HUDEP-2 (cell line): ENCODE data around the gene BTBD7.

Experiments used
- DNase-seq, 76 experiments: peaks; one replicate each; lab custom pipeline; 2025; ENCODE audit not compliant: unreplicated experiment in 76 of 76; lab: John Stamatoyannopoulos, UW

BTBD7 gene

DNA sequence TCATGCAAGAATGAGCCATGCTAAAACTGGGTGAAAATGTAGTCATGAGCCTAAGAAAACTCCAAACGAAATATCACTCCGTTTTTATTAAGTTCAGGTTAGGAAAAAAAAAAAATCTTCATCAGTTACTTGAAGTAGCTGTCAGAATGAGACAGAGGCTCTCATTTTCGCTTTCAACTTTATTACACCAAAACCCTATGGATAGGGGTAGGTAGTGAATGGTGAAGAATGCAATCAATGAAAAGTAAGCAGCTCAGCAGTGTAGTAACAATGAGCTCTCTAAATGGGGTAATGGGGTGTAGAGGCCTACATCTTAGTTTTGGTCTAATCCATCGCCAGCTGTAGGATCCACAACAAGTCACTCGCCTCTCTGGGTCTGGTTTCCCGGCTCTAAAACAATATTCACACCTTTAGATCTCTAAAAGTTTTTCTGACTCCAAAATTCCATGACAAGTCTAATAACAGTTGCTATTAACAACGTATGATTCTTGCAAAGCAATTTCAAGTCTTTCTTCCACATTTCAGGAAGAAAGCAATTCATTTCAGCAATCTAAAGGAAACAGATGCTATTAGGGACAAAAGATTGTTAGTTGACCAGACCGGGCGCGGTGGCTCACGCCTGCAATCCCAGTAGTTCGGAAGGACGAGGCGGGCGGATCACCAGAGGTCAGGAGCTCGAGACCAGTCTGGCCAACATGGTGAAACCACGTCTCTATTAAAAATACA, 1.7 kb downstream of the BTBD7 start:
- DNase-seq, result no peak

DNA sequence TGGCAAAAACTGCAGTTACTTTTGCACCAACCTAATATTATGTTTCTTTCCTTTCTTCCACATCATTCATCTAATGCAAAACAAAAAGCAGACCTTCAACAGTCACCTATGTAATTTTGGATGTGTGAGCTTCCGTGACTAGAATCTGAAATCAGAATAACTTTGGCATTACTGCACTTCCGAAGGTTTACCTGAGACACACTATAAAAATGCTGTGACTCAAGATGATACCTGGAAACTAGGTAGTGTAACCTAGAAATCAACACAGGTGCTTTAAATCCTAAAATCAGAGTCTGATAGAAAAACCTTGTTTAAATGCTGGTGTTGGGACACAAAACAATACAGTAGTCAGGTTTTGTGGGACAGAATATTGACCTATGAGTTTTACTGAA, 2.2 kb downstream of the BTBD7 start:
- no peak for DNase-seq

DNA sequence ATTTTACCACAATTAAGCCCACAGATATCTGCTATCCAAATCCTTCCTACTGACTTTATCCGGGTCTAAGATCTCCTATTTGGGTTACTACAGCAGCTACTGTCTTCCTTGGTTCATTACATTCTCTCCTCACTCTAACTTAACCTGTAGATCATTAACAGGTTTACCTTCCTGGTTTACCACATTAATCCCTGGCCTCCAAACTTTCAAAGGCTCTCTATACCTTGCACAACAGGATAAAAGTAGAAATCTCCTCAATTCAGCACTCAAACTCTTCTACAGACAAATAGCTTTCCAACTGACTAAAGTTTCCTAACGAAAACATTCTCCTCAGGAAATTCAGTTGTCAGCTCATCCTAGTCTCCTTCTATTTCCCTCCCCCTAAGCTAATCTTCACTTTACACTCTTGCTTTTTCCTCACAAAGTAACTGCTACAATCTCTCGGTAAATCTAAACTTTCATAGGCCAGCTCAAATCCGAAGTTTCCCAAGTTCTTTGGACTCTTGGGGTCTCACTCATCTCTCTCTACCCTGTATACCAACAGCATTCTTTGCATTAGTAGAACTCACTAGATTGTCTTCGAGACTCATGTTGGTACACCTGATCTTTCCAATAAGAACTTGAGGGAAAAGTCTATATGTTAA, 2.7 kb downstream of the BTBD7 start:
- no peak for DNase-seq

DNA sequence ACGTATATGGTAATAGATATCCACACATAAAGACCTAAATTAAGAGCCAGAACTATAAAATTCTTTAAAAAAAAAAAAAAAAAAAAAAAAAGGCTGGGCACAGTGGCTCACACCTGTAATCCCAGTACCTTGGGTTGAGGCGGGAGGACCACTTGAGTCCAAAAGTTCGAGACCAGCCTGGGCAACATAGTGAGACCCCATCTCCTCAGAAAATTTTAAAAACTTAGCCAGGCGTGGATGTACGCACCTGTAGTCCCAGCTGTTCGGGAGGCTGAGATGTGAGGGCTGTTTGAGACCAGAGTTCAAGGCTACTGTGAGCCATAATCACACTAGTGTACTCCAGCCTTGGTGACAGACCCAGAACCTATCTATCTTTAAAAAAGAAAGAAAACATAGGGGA, 4.3 kb downstream of the BTBD7 start:
- DNase-seq, result no peak

DNA sequence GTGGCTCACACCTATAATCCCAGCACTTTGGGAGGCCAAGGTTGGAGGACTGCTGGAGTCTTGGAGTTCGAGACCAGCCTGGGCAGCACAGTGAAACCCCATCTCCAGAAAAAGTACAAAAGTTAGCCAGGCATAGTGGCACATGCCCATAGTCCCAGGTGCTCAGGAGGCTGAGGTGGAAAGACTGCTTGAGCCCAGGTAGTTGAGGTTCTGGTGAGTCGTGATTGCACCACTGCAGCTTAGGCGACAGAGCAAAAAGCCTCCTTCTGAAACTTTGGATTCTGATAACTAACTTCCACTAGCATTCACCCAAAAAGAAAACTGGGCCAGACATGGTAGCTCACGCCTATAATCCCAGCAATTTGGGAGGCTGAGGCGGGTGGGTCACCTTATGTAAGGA, 6.6 kb downstream of the BTBD7 start:
- DNase-seq, result no peak

DNA sequence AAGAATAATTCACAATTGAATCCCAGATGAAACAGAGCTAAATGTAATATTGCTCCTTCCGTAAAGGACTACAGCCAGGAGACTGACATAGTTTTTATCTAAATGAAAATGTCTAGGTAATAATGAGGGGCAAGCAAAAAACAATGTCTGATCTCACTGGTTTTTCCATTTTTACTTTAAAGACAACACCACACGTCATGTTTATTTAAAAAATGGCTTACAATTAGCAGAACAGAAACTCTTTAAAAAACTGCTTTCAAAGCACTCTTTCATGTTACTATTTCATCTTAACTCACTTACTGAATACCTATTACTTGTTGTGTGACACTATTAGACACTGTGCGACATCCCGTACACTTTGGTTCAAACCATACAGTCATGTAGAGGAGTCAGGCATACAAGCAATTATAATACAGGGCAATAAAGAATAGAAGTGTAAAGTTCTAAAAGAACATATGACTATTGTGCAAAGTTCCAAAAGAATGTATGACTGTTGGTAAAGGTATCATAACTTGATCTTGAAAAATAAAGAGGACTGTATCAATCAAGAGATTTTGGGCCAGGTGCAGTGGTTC, 9.1 kb downstream of the BTBD7 start:
- DNase-seq, result no peak

DNA sequence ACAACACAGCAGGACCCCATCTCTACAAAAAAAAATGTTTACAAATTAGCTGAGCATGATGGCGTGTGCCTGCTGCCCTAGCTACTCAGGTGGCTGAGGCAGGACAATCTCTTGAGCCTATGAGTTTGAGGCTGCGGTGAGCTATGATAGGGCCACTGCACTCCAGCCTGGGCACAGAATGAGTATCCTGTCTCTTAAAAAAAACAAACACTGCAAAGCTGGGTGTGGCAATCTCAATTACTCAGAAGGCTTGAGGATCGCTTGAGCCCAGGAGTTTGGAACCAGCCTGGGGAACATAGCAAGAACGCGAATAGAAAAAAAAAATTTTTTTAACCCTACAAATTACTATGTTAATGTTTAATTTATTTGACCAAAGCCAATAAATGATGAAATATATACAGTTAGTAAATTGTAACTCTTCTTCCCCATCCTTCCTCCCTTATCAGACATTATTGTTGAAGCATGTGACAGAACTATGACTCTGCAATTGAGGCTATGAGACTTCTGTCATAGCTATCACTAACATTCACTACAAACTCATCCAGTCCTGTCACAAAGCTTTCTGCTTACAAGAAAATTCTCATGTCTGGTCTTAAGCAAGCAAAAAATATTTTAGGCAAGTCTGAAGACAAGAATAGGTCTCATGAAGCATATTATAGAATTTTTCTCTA, 9.8 kb downstream of the BTBD7 start:
- DNase-seq, result peak in 24 of 76 experiments; percentile 9 to 55 (median 32)

DNA sequence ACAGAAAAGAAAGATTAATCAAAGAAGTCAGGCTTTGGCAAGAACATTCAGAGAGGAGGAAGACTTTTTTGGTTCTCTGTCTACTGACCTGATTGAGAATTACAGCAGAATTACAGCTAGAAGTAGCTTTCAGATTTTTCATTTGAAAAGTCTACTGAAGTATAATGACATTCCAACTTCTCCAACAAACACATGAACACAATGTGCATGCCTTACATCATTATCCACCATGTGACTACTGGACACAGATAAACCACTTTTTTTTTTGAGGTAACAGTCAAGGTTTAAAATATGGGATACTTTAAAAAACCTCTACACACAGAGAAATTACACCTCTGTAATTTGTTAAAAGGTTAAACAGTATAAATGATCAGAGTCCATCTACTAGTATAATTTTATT, 12.3 kb downstream of the BTBD7 start:
- DNase-seq, result no peak

DNA sequence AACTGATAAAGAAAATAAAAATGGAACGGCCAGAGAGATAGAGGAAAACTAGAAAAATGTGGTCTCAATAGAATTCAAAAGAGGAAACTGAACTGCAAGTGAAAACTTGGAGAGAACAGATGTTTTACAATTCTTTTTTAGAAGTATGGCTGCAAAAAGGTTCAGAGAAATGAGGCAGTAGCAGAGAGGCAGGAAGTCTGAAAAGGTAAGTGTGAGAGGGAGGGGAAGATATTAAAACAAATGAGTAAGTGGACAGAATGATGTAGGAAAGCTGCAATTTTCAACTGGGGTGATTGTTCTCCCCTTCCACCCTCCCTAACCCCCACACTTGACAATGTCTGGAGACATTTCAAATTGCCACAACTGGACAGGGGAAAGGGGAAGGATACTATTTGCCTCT, 12.9 kb downstream of the BTBD7 start:
- DNase-seq, result no peak

DNA sequence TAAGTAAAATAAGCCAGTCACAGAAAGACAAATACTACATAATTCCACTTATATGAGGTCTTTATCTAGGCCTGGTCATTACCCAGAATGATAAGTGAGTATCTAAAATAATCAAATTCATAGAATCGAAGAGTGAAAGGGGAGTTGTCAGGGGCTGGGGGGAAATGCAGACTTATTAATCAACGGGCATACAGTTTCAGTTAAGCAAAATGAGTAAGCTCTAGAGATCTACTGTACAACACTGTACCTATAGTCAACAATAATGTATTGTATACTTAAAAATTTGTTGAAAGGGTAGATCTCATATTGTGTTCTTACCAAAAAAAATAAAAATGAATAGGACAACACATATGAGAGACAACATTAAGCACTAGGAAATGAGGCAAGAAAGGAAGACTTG, 13.3 kb downstream of the BTBD7 start:
- no peak for DNase-seq

DNA sequence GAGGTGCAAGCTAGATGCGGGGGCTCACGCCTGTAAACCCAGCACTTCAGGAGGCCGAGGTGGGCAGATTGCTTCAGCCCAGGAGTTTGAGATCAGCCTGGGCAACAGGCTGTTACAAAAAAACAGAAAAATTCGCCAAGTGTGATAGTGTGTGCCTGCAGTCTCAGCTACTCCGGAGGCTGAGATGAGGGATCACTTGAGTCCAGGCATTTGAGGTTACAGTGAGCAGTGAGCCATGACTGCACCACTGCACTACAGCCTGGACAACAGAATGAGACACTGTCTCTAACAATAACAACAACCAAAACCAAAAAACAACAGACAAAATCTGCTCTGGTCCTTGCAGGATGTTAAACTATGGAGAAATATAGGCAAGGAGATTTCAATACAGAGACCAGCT, 13.9 kb downstream of the BTBD7 start:
- no peak for DNase-seq

DNA sequence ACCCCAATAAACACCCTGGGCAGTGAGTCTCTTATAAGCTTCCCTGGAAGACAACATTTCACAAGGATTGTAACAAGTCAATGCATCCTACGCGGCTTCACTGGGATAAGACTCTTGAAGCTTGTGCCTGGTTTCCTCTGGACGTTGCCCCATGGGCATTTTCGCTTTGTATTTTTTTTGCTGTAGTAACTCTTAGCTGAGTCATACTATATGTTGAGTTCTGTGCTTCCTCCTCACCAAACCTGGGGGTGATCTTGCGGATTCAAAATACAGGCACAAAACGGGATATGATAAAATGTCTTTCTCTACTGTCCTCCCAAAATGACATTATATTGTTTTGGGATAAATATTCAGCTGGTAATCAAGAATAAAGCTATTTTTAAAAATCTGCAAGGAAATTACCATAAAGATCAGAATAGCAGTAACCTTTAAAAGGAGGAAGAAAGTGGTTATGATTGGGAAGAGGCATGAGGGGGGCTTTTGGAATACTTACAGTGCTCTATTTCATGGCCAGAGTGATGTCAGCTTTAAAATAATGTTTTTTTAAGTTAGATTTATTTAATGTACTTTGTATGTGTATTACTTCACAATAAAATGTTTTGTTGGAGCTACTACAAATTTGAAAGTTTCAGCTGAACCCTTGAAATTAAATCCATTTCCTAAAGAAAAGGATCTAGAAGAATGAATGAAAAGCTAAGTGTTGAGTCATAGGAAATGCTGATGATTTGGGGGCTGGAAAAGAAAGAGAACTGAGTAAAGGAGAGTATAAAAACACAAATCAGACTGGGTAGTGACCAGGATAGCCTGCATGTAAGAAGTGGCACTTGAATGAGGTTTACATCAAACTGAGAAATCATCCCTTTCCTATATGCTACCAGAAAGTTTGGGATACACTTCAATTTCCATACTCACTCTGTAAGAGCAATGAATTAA, 14.7 kb downstream of the BTBD7 start:
- peak in 5 of 76 experiments; percentile 13 to 40 (median 24) for DNase-seq

DNA sequence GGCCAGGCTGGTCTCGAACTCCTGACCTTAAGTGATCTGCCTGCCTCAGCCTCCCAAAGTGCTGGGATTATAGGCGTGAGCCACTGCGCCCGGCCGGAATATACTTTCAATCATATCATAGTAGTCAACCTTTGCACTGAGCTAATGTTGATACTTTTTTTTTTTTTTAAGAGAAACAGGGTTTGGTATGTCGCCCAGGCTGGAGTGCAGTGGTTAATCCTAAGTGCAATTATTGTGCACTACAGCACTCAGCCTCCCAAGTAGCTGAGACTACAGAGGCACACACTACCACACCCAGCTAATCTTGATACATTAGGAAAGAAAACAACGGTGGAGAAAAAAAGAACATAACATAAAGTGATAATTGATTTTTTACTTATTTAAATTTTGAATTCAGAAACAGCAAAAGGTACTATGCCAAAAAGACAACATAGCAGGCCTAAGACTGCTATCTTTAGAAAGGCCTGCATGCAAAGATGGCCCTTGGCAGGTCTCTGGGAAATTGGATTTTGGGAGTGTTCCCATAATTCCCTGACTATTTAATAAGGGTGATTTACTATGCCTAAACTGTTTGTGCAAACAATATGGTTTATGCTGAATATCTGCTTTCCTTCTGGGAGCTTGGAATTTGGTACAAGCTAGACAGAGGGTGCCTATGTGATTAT, 15.5 kb downstream of the BTBD7 start:
- peak in 2 of 76 experiments; percentile 7 to 19 for DNase-seq

DNA sequence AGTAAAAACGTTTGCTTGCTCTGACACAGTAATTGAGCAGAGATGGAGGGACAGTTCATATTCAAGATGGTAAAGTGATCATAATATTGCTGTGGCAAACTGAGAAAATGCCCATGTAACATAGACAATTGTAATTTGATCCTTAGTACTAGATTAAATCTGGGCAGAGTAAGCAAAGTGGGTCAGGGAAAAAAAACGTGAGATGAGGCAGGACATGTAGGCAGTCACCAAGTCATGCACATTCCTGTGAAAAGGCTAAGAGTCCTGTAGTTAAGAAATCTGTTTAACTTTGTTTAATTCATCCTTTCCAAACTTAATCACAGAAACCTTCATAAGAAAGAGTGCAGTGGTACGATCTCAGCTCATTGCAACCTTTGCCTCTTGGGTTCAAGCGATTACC, 16.1 kb downstream of the BTBD7 start:
- no peak for DNase-seq

DNA sequence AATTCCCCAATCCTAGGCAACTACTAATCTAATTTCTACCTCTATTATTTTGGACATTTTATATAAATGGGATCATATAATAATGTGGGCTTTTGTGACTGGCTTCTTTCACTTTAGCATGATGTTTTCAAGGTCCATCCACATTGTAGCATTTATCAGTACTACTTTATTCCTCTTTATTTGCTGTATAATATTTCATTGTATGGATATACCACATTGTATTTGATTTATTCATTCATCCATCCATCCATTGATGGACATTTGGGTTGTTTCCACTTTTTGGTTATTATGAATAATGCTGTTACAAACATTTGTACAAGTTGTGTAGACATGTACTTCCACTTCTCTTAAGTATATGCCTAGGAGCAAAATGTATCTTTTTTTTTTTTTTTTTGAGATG, 17.3 kb downstream of the BTBD7 start:
- DNase-seq, result no peak

DNA sequence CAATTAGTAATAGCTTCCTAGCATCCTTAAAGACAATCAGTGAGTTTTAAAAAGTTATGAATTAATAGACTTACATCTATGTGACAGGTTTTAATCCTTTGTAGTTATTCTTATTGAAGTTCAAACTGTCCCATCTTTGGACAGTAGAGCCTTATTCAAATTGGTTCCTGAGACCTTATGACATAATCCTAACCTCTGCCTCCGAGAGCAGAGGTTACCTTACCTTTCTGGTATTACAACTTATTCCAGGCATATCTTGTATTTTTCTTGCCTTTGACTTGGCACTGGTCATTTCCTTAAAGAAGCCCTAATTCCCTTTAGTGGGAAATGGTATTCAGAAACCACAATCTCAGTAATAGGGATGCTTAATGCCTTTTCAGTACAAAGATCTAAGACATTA, 21.8 kb downstream of the BTBD7 start:
- no peak for DNase-seq

DNA sequence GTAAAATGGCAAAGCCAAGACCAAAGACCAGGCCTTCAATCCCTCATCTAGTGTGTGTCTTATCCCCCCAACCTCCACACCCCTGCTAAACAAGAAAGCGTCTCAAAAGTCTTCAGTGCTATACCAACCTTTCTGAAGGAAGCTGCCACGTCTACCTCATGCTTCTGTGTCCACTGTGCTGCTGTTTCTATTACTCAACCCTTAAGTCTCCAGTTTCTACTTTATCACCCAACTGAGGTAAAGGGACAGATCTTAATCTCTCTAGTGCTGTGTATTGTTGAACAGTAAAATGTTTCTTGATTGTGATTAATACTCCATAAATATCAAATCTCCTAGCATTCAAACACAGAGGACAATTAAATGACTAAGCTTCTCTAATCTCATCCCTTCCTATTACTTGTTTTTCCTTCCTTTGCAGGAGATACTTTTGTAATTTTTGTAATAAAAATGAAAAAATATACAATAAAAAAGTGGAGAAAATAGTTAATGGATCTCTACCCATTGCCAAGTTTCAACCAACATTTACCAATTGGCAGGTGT, 23.3 kb downstream of the BTBD7 start:
- no peak for DNase-seq

DNA sequence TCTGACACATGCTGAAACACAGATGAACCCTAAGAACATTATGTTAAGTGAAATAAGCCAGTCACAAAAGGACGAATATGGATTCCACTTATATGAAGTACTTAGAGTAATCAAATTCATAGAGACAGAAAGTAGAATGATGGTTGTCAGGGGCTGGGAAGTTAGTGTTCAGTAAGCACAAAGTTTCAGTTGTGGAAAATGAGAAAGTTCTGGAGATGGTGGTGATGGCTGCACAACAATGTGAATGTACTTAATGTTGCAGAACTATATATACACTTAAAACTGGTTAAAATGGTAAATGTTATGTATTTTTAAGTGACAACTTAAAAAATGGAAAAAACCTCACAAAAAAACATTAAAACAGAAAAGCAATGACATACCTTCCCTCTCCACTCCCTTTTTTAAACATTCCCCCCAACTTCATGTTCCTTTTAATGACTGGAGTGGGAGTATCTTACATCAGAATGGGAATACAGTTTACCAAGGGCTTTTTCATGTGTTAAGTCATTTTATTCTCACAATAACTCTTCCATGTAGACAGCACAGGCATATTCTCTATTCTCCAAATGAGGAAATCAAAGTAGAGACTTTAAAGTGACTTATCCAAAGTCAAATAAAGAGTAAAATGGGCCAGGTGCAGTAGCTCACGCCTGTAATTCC, 24.0 kb downstream of the BTBD7 start:
- no peak for DNase-seq

DNA sequence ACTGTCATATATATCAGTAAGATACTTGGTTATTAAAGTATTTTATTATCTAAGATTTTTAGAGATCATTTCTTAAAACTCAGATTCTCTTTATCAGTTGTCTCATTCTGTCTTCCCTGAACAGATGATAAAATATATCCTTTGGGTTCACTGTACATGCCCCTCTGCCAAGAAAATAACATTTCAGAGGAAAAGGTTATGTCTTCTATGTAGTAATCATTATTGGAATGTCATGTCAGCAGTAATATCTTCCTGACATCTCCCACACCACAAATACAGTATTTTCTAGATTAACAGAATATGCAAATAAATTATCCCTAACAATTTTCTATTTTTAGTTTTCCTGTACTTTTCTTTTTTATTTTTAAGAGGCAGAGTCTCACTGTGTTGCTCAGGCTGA, 26.0 kb downstream of the BTBD7 start:
- no peak for DNase-seq
